ENCODE measurements around the gene NFX1. TPM values are rescaled to one million over a fixed set of nuclear protein-coding genes. Genes with fewer than 3 reads are reported as not detected.
"Not testable (repeated sequence)": the region's sequence is repeated elsewhere in the genome, so short reads cannot be mapped to it uniquely, and the experiment has no call there.

NFX1 gene
- total RNA-seq, 3 donors from 2014 or later: 36.3 to 45.5 (median 38.3) TPM

DNA sequence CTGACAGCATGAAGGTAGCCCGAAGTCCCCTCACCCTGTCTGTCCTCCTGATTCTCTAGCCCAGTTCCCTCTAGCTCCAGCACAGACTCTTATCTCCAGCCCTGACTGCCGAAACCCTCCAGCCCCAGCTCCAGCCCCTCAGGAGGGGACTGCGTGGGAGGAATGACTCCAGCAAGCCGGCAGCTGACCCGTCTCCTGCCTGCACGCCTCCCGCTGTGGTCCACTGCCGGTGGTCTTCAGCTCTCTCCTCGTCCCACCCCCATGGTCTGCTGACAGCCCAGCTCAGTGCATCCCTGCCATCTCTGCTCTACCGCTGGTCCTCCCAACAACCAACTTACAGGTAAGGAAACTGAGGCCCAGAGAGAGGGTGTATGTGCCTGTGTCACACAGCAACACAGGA, 111.5 kb downstream of the NFX1 start:
- H3K36me3 ChIP-seq; intact Hi-C loops (cut with DNase I; ENCODE audit: low total_unique reads); DNase-seq (ENCODE audit: low spot score in 2 of 2); H3K4me1 ChIP-seq; H3K9me3 ChIP-seq; H3K27me3 ChIP-seq: not testable (repeated sequence)
- Histone ChIP-seq H3K27ac (peak overlapping the region in 1 of 2 donors; percentile 82), H3K4me3 (peak overlapping the region in 2 of 3 donors; percentile 15 to 50)

DNA sequence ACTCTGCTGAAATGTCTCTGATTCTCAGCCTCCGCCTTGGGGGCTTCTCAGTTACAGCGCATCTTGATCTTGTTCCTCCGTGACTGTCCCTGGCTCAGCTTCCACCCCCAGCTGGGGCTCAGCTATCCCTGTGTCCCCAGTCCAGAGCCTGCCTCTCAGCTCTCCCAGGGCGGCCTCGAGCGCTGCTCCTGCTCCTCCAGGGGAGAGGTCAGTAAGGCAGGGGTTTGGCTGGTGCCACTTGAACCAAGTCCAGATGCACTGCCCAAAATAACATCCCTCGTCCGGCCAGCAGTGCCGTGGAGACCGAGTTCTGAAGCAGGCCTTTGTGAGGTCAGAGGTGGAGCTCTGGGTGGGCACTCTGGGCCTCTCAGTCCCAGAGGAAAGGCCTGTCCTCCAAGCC, 112.1 kb downstream of the NFX1 start, which contains the start of gene AQP7:
TSS of gene AQP7 (minus strand) at position 198 of the 400 bp plus-strand sequence. CDS start 1,306 bp downstream, outside the sequence.
- Histone ChIP-seq H3K27ac (peak within 1 kb of the TSS in 1 of 2 donors; percentile 82), H3K4me3 (peak within 1 kb of the TSS in 2 of 3 donors; percentile 15 to 50)
- intact Hi-C loops (cut with DNase I; ENCODE audit: low total_unique reads); H3K27me3 ChIP-seq; H3K9me3 ChIP-seq; H3K4me1 ChIP-seq; DNase-seq (ENCODE audit: low spot score in 2 of 2); H3K36me3 ChIP-seq: not testable (repeated sequence)

GRCh38 chr9:33403941-33404787, 113.8 kb downstream of the NFX1 start:
- Histone ChIP-seq H3K4me3 (no peak overlapping the region), H3K9me3 (no peaks in the 10 kb centered on the region), H3K4me1 (no peaks in the 10 kb centered on the region), H3K27me3 (no peaks in the 10 kb centered on the region), H3K27ac (peak overlapping the region in 1 of 2 donors; percentile 56), H3K36me3 (no peaks in the 10 kb centered on the region)
- TF ChIP-seq POLR2AphosphoS5 (IDR thresholded peaks at IDR 0.05) (no peak), POLR2A (IDR thresholded peaks at IDR 0.05) (no peak), CTCF (IDR thresholded peaks at IDR 0.05) (no peak)
- intact Hi-C loops (cut with DNase I; ENCODE audit: low total_unique reads): no loop called here
- no peak for DNase-seq (ENCODE audit: low spot score in 2 of 2)

DNA sequence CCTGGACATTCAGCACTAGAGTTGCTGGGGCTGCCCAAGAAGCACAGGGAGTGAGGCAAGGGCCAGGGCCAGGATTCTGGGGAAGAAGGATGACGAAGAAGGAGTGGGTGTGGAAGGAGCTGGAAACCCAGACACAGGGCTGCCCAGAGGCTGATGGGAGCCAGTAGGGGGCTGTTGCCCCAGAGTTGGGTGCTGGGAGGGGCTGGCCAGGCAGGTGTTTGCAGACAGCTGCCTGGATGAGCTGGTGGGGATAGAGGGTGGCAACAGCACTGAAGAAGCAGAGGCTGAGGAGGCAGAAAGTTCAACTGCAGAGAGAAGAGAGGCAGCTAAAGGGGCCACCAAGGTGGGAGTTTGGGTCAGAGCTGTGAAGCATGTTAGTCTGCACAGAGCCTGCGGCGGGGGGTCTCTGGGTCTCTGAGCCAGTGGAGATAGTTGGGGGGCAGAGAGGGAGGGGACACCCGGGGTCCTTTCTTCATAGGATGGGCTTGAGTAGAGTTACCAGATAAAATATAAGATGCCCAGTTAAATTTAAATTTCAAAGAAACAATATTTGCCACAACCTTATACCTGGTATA, 114.6 kb downstream of the NFX1 start:
- intact Hi-C loops (cut with DNase I; ENCODE audit: low total_unique reads): no loop called here
- H3K27me3 ChIP-seq: no peaks in the 10 kb centered on the region
- peak overlapping the region in 1 of 2 donors; percentile 56 for H3K27ac ChIP-seq
- DNase-seq (ENCODE audit: low spot score in 2 of 2): no peak
- no peaks in the 10 kb centered on the region for H3K36me3 ChIP-seq
- H3K4me1 ChIP-seq: no peaks in the 10 kb centered on the region
- no peaks in the 10 kb centered on the region for H3K9me3 ChIP-seq
- TF ChIP-seq POLR2AphosphoS5 (IDR thresholded peaks at IDR 0.05) (no peak), POLR2A (IDR thresholded peaks at IDR 0.05) (no peak), CTCF (IDR thresholded peaks at IDR 0.05) (no peak)
- no peak overlapping the region for H3K4me3 ChIP-seq

- no peaks in the 10 kb centered on the region for H3K36me3 ChIP-seq
- H3K27me3 ChIP-seq: no peaks in the 10 kb centered on the region
- no peak for TF ChIP-seq POLR2AphosphoS5 (IDR thresholded peaks at IDR 0.05)
- TF ChIP-seq CTCF (IDR thresholded peaks at IDR 0.05): no peak
- H3K4me3 ChIP-seq: no peak overlapping the region
- H3K4me1 ChIP-seq: no peaks in the 10 kb centered on the region
- DNase-seq (ENCODE audit: low spot score in 2 of 2): no peak
- no peaks in the 10 kb centered on the region for H3K9me3 ChIP-seq
- no peak overlapping the region for H3K27ac ChIP-seq
- intact Hi-C loops (cut with DNase I; ENCODE audit: low total_unique reads): no loop called here
Measured at GRCh38 chr9:33407061-33407460, 116.7 kb downstream of the NFX1 start.

DNA sequence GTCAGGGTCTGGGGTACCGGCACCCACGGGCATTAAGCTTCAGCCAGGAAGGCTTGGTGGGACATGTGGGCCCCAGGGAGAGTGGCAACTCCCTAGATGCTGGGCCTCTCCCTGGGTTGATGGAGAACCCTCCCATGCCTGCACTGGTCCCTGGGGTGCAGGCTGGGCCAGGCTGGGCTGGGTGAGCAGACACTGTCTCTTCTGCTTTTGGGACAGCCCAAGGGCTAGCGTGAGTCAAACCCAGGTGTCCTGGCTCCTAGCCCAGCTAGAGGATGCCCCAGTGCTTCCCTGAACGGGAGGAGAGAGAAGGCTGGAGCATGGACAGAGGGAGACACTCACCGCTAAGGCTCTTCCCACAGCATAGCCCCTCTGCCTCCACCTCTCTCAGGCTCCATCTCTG, 117.8 kb downstream of the NFX1 start:
- Histone ChIP-seq H3K27me3 (no peaks in the 10 kb centered on the region), H3K36me3 (no peaks in the 10 kb centered on the region), H3K27ac (no peak overlapping the region), H3K4me3 (no peak overlapping the region), H3K4me1 (no peaks in the 10 kb centered on the region), H3K9me3 (no peaks in the 10 kb centered on the region)
- no peak for DNase-seq (ENCODE audit: low spot score in 2 of 2)
- TF ChIP-seq POLR2A (IDR thresholded peaks at IDR 0.05) (no peak), CTCF (IDR thresholded peaks at IDR 0.05) (no peak), POLR2AphosphoS5 (IDR thresholded peaks at IDR 0.05) (no peak)
- intact Hi-C loops (cut with DNase I; ENCODE audit: low total_unique reads): no loop called here

Measured in breast epithelium (tissue), 4 donors.